ENCODE results near the gene EP400.

- TF ChIP-seq CTCF (conservative IDR thresholded peaks at IDR 0.05; ENCODE audit: low read depth, low read length) (no peak), RCOR1 (IDR thresholded peaks at IDR 0.05; ENCODE audit: insufficient replicate concordance, low read length) (no peak), POLR2A (IDR thresholded peaks at IDR 0.05; ENCODE audit: low read depth, low read length) (no peak), RAD21 (IDR thresholded peaks at IDR 0.05; ENCODE audit: low read length) (no peak), MXI1 (IDR thresholded peaks at IDR 0.05; ENCODE audit: borderline replicate concordance, low read depth, low read length) (no peak), BHLHE40 (IDR thresholded peaks at IDR 0.05; ENCODE audit: low read depth, low read length) (no peak), ELK1 (IDR thresholded peaks at IDR 0.05; ENCODE audit: borderline replicate concordance, low read depth, low read length) (no peak)
These were observed 19.2 kb upstream of the EP400 start for GRCh38 chr12:131930510-131930909.
